Measurements from ENCODE around the gene KRT15.

Gene KRT15

GRCh38 chr17:41500131-41500911, 18.4 kb downstream of the KRT15 start:
- DNase-seq = no peak

DNA sequence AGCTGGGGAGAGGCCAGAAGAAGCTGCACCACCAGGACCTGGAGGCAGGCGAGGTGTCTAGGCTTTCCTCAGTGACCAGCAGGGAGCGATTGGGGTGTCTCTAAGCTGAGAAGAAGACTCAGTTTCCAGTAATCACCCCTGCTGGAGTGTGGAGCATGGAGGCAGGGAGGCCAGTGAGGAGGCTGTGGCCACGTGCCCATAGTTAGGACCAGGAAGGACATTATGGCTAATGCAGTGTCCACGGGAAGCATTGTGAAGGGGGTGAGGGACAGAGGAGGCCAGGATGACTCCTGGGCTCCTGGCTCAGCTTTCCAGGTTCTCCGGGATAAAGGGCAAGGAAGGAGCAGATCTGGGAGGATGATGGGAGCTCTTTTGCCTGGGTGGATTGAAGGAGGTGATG, 19.0 kb downstream of the KRT15 start:
- no peak for DNase-seq

DNA sequence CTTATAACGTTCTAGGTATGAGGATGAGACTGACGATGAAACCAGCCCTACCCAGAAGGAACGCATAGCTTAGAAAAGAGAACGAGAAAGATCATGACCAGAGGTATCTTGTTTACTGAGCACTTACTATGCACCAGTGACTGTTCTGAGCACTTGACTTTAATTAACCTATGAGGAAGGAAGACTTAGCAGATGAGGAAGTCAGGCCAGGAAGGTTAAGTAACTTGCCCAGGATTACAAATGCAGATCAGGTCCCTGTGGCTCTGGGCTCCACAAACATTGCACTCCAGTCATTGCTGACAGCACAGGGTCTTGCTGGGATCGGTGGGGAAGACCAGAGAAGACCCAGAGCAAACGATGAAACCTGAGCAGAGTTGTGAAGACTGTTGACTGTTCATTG, 20.4 kb downstream of the KRT15 start:
- no peak for DNase-seq

- peak; percentile 34 for DNase-seq
These were observed 21.7 kb downstream of the KRT15 start for GRCh38 chr17:41496803-41497484.

DNA sequence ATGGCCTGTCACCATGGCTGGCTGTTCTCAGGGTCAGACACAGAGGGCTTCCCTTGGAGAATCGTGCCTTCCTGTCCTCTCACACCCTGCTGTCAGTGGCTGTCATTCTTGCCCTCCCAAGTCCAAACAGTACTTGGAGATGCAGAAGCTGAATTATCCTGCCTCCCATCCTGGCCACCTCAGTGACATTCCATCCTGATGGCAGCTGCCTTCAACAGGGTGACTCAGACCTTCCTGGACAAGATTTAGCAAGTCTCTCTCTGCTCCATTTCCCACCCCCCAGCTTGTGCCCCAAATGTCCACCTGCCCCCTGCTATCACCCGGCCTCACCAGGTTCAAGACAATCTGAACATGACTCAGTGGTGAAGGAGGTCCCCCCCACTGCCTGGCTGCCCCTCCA, 24.2 kb downstream of the KRT15 start:
- no peak for DNase-seq

GRCh38 chr17:41492771-41493170, 25.9 kb downstream of the KRT15 start:
- DNase-seq = no peak

DNA sequence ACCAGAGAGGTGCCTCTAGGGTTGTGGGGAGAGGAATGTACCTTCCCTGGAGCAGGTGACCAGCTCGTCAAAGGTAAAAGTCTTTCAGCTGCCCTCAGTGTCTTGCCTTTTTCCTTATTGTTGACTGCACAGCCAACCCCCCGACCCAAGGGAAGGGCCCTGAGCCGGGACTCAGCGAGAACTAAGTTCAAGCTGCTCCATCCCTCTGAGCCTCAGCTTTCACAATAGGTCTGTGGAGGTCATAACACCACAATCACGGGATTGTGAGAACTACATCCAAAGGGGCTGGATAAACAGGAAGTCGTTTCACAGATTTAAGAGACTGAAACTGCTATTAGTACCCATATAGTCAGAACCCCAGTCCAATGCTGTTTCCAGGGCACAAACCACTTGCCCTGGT, 26.3 kb downstream of the KRT15 start:
- no peak for DNase-seq

DNA sequence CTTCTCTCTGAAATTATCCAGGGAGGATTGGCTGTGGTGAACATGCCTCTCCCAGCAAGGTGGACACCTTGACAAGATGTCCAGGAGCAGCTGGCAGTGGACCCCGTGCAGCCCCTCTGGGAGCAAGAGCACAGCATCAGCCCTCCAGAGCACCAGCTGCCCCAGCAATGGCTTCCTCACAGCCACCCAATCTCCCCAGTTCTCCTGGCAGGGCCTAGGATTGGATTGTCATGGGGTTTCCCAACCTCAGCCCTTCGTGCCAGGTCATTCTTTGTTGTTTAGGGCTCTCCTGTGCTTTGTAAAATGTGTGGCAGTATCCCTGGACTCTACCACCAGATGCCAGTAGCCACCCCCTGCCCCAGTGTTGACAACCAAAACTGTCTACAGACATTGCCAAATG, 27.2 kb downstream of the KRT15 start:
- no peak for DNase-seq

- no peak for DNase-seq
These were observed 28.4 kb downstream of the KRT15 start for GRCh38 chr17:41490000-41490990.

DNA sequence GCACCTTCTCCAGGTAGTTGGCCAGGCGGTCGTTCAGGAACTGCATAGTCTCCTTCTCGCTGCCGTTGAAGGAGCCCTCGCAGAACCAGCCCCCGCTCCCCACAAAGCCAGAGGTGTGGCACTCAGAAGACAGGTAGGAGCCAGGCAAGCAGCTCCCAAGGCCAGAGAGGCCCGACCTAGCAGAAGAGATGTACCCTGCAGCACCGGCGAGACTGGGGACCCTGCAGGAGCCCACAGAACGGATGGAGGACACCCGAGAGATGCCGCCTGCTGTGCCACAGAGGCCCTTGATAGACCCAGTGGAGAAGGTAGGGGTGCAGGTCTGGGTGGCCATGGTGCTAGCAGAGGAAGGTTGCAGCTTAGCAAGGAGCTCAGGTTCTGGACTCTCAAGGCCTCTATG, 29.2 kb downstream of the KRT15 start, which contains the start of gene KRT36:
Gene KRT36, minus strand, starts transcription at position 380 of the 400 bp plus-strand sequence. Its CDS starts 46 bp downstream, at position 334.
- no peak for DNase-seq

DNA sequence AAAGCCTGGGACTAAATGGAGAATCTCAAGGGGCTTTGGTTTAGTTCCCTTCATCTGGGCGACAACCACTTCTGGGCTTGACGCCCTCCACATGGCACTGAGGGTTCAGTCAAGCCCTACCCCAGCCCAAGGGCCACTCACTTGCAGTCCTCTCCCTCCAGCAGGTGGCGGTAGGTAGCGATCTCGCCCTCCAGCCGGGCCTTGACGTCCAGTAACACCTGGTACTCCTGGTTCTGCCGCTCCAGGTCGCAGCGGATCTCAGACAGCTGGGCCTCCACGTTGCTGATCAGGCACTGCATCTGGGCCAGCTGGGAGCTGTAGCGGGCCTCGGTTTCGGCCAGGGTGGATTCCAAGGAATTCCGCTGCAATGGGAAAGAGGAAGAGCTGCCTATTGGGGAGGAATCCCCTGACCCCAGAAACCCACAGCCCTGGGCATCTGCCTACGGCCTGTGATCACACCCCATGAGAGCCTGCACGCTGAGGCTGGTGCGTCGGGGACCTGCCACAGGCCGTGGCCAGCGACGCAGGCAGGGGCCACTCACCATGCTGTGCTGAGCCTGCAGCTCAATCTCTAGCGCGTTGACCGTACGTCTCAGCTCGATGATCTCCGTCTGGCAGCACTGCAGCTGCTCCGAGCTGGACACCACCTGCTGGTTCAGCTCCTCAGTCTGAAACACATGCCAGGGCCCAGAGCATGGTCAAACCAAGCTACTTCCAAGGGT, 31.7 kb downstream of the KRT15 start:
- DNase-seq = no peak

GRCh38 chr17:41486316-41486715, 32.4 kb downstream of the KRT15 start:
- no peak for DNase-seq

GRCh38 chr17:41484920-41485904, 33.5 kb downstream of the KRT15 start:
- no peak for DNase-seq

DNA sequence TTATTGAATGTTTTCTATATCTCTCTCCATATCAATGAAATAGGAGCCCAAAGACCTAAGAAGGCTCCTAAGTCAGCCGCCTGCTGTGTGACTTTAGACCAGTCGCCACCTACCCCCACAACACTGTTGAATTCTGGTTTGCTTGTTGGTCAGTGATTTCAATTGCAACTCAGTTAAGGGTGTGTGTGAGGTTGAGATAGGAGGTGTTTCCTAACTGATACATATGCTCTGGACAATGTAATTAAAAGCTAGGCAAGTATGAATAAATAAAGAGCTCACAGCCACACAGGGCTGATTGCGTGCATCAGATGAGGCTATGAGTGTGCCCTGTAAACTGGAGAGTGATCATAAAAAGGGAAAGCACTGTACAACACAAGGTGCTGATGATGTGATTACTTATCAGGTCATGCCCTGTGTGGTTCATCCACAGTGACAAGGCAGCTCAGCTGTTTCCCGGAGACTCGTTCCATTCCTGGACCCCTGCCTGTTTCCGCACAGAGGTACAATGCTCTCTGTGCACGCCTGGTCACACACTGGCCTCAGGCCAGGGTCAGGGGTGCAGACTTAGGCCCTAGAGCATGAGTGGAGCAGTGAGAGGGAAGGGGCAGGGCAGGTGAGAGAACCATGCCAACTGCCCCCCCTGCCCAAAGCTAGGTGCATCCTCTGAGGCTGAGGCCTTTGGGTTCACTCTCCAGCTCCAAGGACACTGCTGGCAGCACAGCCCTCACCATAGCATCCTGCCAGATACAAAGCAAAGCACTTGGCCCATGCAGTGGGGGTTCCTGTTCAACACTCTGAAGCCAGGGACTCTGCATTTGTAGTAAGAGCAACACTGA, 34.5 kb downstream of the KRT15 start:
- no peak for DNase-seq

DNA sequence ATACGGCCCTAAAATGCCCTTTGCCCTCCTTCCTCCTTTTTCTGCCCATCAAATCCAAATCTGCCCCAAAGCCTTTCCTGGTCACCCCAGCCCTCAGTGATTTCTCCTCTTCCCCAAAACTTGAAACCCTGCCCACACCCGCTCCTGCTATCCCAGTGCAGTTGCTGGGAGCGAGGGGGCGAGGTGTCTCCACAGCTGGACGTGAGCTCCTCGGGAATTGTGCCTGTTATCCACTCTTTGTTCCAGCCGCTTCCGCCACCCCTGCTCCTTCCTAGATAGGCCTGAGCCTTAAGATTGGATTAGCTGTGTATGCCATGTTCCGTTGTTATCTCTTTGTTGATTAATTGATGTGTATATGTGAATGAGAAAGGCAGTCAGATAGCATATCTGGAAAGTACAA, 35.2 kb downstream of the KRT15 start:
- DNase-seq = no peak

DNA sequence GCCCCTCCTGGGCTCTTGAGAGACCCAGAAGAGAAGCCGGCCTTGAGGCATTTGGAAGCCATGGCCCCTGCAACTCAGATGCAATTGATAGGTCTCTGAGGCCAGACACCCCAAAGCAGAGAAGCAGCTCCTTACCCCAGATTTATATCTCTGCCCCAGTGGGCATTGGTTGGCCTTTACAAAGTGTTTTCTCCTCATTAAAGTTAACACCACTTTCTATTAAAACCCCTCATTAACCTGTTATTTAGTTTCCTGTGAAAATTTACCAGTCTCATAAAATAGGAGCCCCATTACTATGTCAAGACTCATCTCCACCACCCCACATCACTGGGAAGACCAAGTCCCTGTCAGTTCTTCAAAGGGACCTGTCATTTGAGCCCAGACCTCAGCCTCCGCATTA, 37.7 kb downstream of the KRT15 start, which contains the start of gene KRT35:
Gene KRT35, minus strand, starts transcription at position 116 of the 400 bp plus-strand sequence. Its CDS starts 54 bp downstream, at position 62.
- no peak for DNase-seq

- DNase-seq = no peak
These were observed 38.1 kb downstream of the KRT15 start for GRCh38 chr17:41480581-41480980.

- no peak for DNase-seq
These were observed 38.6 kb downstream of the KRT15 start for GRCh38 chr17:41480136-41480535.

GRCh38 chr17:41478237-41478636, 40.5 kb downstream of the KRT15 start:
- DNase-seq = no peak

Measured in stimulated activated naive CD4-positive, alpha-beta T cell treated with Interleukin-2 at 50 U/mL for 16 hours (primary cell).